ENCODE data around the gene OXSR1.

Gene OXSR1

GRCh38 chr3:38257583-38257982, 92.2 kb downstream of the OXSR1 start:
- TF ChIP-seq SIN3A (IDR thresholded peaks at IDR 0.05; ENCODE audit: borderline replicate concordance, insufficient read depth, low read length) (no peak), FOXP2 (optimal IDR thresholded peaks at IDR 0.05; ENCODE audit: borderline replicate concordance, extremely low read depth, extremely low read length, insufficient read depth) (no peak), POLR2AphosphoS5 (IDR thresholded peaks at IDR 0.05; ENCODE audit: low read depth, low read length) (no peak), TAF1 (IDR thresholded peaks at IDR 0.05; ENCODE audit: borderline replicate concordance, insufficient read depth, low read length) (no peak)
- TF ChIP-seq, protein P1, sequence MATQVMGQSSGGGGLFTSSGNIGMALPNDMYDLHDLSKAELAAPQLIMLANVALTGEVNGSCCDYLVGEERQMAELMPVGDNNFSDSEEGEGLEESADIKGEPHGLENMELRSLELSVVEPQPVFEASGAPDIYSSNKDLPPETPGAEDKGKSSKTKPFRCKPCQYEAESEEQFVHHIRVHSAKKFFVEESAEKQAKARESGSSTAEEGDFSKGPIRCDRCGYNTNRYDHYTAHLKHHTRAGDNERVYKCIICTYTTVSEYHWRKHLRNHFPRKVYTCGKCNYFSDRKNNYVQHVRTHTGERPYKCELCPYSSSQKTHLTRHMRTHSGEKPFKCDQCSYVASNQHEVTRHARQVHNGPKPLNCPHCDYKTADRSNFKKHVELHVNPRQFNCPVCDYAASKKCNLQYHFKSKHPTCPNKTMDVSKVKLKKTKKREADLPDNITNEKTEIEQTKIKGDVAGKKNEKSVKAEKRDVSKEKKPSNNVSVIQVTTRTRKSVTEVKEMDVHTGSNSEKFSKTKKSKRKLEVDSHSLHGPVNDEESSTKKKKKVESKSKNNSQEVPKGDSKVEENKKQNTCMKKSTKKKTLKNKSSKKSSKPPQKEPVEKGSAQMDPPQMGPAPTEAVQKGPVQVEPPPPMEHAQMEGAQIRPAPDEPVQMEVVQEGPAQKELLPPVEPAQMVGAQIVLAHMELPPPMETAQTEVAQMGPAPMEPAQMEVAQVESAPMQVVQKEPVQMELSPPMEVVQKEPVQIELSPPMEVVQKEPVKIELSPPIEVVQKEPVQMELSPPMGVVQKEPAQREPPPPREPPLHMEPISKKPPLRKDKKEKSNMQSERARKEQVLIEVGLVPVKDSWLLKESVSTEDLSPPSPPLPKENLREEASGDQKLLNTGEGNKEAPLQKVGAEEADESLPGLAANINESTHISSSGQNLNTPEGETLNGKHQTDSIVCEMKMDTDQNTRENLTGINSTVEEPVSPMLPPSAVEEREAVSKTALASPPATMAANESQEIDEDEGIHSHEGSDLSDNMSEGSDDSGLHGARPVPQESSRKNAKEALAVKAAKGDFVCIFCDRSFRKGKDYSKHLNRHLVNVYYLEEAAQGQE (IDR thresholded peaks at IDR 0.05; ENCODE audit: insufficient read depth in 1 of 2, low read depth in 2 of 2, low read length in 2 of 2): no peak

DNA sequence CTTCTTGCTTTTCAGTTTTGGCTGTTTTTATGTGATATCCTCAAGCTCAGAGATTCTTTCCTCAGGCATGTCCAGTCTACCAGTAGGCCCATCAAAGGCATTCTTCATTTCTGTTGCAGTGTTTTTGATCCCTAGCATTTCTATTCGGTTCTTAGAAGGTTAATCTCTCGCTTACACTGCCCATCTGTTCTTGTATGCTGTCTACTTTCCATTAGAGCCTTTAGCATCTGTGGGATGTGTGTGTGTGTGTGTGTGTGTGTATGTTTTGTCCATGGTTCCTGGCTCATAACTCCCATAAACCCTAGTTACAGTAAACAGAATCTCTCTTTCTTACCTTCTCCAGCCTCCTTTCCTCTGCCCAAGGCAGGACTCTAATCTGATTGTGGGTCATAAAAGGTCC, 95.1 kb downstream of the OXSR1 start:
- TF ChIP-seq SIN3A (IDR thresholded peaks at IDR 0.05; ENCODE audit: borderline replicate concordance, insufficient read depth, low read length): no peak
- no peak for TF ChIP-seq POLR2AphosphoS5 (IDR thresholded peaks at IDR 0.05; ENCODE audit: low read depth, low read length)
- TF ChIP-seq, protein P1 (IDR thresholded peaks at IDR 0.05; ENCODE audit: insufficient read depth in 1 of 2, low read depth in 2 of 2, low read length in 2 of 2): no peak
- TF ChIP-seq FOXP2 (optimal IDR thresholded peaks at IDR 0.05; ENCODE audit: borderline replicate concordance, extremely low read depth, extremely low read length, insufficient read depth): no peak
- no peak for TF ChIP-seq TAF1 (IDR thresholded peaks at IDR 0.05; ENCODE audit: borderline replicate concordance, insufficient read depth, low read length)

- no peak for TF ChIP-seq POLR2AphosphoS5 (IDR thresholded peaks at IDR 0.05; ENCODE audit: low read depth, low read length)
- TF ChIP-seq FOXP2 (optimal IDR thresholded peaks at IDR 0.05; ENCODE audit: borderline replicate concordance, extremely low read depth, extremely low read length, insufficient read depth): no peak
- TF ChIP-seq TAF1 (IDR thresholded peaks at IDR 0.05; ENCODE audit: borderline replicate concordance, insufficient read depth, low read length): no peak
- TF ChIP-seq SIN3A (IDR thresholded peaks at IDR 0.05; ENCODE audit: borderline replicate concordance, insufficient read depth, low read length): no peak
- TF ChIP-seq, protein P1 (IDR thresholded peaks at IDR 0.05; ENCODE audit: insufficient read depth in 1 of 2, low read depth in 2 of 2, low read length in 2 of 2): no peak
These were observed 99.0 kb downstream of the OXSR1 start for GRCh38 chr3:38264353-38264771.

DNA sequence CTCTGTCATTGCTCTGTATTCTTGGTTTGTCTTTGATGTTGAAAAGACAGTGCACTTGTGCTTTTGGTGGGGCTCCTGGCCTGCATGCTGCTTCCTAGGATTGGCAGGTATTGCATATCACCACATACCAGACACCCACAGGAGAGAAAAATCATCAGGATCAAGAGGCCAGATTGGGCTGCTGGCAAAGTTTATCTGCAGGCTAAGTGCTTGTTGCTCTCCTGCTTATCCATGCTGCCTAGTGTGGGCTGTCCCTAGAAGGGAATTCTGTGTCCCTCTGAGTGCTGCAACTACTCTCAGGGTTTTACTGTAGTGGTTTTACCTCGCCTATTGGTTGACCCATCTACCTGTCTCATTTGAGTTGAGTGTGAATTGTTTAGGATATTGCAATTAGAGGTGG, 99.4 kb downstream of the OXSR1 start:
- TF ChIP-seq FOXP2 (optimal IDR thresholded peaks at IDR 0.05; ENCODE audit: borderline replicate concordance, extremely low read depth, extremely low read length, insufficient read depth) (no peak), TAF1 (IDR thresholded peaks at IDR 0.05; ENCODE audit: borderline replicate concordance, insufficient read depth, low read length) (no peak)

GRCh38 chr3:38265604-38266307, 100.4 kb downstream of the OXSR1 start, which contains the start of gene SLC22A13:
SLC22A13 (plus strand) TSS chr3:38265812; CDS start chr3:38265861, 49 bp downstream.
- TF ChIP-seq POLR2AphosphoS5 (IDR thresholded peaks at IDR 0.05; ENCODE audit: low read depth, low read length) (no peak), SIN3A (IDR thresholded peaks at IDR 0.05; ENCODE audit: borderline replicate concordance, insufficient read depth, low read length) (no peak), FOXP2 (optimal IDR thresholded peaks at IDR 0.05; ENCODE audit: borderline replicate concordance, extremely low read depth, extremely low read length, insufficient read depth) (no peak), TAF1 (IDR thresholded peaks at IDR 0.05; ENCODE audit: borderline replicate concordance, insufficient read depth, low read length) (no peak)
- TF ChIP-seq, protein P1 (IDR thresholded peaks at IDR 0.05; ENCODE audit: insufficient read depth in 1 of 2, low read depth in 2 of 2, low read length in 2 of 2): no peak
